ENCODE measurements around the gene TARBP1. TPM values are rescaled to one million over a fixed set of nuclear protein-coding genes. Genes with fewer than 3 reads are reported as not detected.
"Not testable (repeated sequence)": the region's sequence is repeated elsewhere in the genome, so short reads cannot be mapped to it uniquely, and the experiment has no call there.

The TARBP1 gene
- total and polyA plus RNA-seq, 2 of the 4 experiments (the other 2 are of a cell fraction), result 10.6 to 17.7 TPM

GRCh38 chr1:234399515-234399914 is 79.5 kb downstream of the TARBP1 start:
- dilution Hi-C loops (cut with HindIII; ENCODE audit: low sequenced_read_pairs, unreplicated experiment); H4K5ac ChIP-seq (ENCODE audit: low read depth, low read length); H4K8ac ChIP-seq (ENCODE audit: low read depth in 2 of 2, low read length in 2 of 2); H3K36me3 ChIP-seq (ENCODE audit: control insufficient read depth, insufficient read depth, low read length); H3K18ac ChIP-seq (ENCODE audit: low read depth, low read length); H2BK120ac ChIP-seq (ENCODE audit: low read depth, low read length); H2BK20ac ChIP-seq (ENCODE audit: low read depth, low read length); BruUV-seq (replicated peaks); H2BK15ac ChIP-seq (ENCODE audit: low read depth, low read length); H3K4me2 ChIP-seq (ENCODE audit: low read depth, low read length); H3K27me3 ChIP-seq (ENCODE audit: control insufficient read depth, insufficient read depth, low read length); H4K20me1 ChIP-seq (ENCODE audit: insufficient read depth, low read length); H2AK9ac ChIP-seq (replicated peaks; ENCODE audit: low read depth, low read length, poor library complexity); DNase-seq; H2BK5ac ChIP-seq (ENCODE audit: low read depth, low read length, poor library complexity, severe bottlenecking); H3K14ac ChIP-seq (replicated peaks; ENCODE audit: low read depth, low read length); H3K9me1 ChIP-seq (ENCODE audit: insufficient read depth, low read length); POLR2A ChIA-PET (ENCODE audit: unreplicated experiment); H2AK5ac ChIP-seq (ENCODE audit: low read depth, low read length); H3K9me3 ChIP-seq (ENCODE audit: control insufficient read depth, insufficient read depth, low read length); H3K4ac ChIP-seq (ENCODE audit: low read depth, low read length); H3K4me3 ChIP-seq (ENCODE audit: insufficient read depth, low read depth, low read length); H3K9ac ChIP-seq (ENCODE audit: low read depth, low read length); H2AFZ ChIP-seq (replicated peaks; ENCODE audit: low read length, poor library complexity); intact Hi-C loops (cut with micrococcal nuclease); H3K4me1 ChIP-seq (ENCODE audit: control insufficient read depth, insufficient read depth, low read length); in situ Hi-C loops (cut with MboI; ENCODE audit: low sequenced_read_pairs); ATAC-seq (ENCODE audit: low read depth); H4K91ac ChIP-seq (ENCODE audit: insufficient read depth, low read depth, low read length); H3K79me1 ChIP-seq (ENCODE audit: low read depth in 1 of 2, low read length in 2 of 2); H3K23ac ChIP-seq (ENCODE audit: low read depth, low read length); H3K27ac ChIP-seq (ENCODE audit: insufficient read depth, low read length); H3K56ac ChIP-seq (ENCODE audit: extremely low read depth, insufficient read depth, low read length): not testable (repeated sequence)
- CTCF ChIA-PET, result interaction anchor here (0.6 kb wide), 1 partner anchor 18 kb away, joined by 3 read pairs; no protein-coding TSS in a partner anchor
- WGBS, 2 experiments (ENCODE audit: extremely low coverage in 2 of 2, insufficient read length in 1 of 2), result no CpG with 5 or more reads among the region's 6 CpGs

Measured in IMR-90 (cell line).